Nephron progenitor cell (in vitro differentiated cells): ENCODE measurements around the gene ORM1.
"Not testable (repeated sequence)": the region's sequence is repeated elsewhere in the genome, so short reads cannot be mapped to it uniquely, and the experiment has no call there.

ENCODE experiments used
- DNase-seq: peaks from one replicate; pipeline ENCODE4 v3.0.0; 2021
- H3K27ac Mint-ChIP-seq: 2 replicates; pipeline ENCODE4 v1.8.0; 2021; ENCODE audit warnings: mild to moderate bottlenecking, moderate library complexity, mixed read lengths
- H3K27me3 Mint-ChIP-seq: 2 replicates; pipeline ENCODE4 v1.8.0; 2021; ENCODE audit warnings: mild to moderate bottlenecking, low read depth, mixed read lengths; ENCODE audit not compliant: poor library complexity
- H3K36me3 Mint-ChIP-seq: 2 replicates; pipeline ENCODE4 v1.8.0; 2021; ENCODE audit warnings: low read depth, mixed read lengths
- H3K4me1 Mint-ChIP-seq: 2 replicates; pipeline ENCODE4 v1.8.0; 2021; ENCODE audit warnings: mixed read lengths
- H3K4me3 Mint-ChIP-seq: 2 replicates; pipeline ENCODE4 v1.8.0; 2021; ENCODE audit warnings: mild to moderate bottlenecking, moderate library complexity, mixed read lengths
- H3K9me3 Mint-ChIP-seq: 2 replicates; pipeline ENCODE4 v1.8.0; 2021; ENCODE audit warnings: mild to moderate bottlenecking, moderate library complexity, mixed read lengths
- TF ChIP-seq, protein P1 (sequence below): fragments of 200-600 bp; sonication (generic); IDR thresholded peaks from 2 replicates; pipeline ENCODE4 v1.5.0; 2021; ENCODE audit warnings: antibody characterized with exemption

The ORM1 gene

DNA sequence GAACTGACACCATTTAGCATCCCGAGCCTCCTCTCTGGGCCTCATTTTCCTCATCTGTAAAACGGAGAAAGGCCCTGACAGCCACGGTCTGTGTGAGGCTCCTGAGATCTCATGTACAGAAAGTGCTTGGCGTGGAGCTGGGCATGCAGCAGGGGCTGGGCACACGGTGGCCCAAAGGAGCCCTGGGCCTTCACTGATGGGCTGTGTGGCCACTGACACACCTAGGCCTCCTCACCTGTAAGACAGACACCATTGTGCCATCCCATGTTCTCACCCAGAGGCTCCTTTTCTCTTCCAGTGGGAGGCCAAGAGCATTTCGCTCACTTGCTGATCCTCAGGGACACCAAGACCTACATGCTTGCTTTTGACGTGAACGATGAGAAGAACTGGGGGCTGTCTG lies 1.6 kb downstream of the ORM1 start:
- no peaks in the 10 kb centered on the region for H3K9me3 Mint-ChIP-seq
- no peaks in the 10 kb centered on the region for H3K27me3 Mint-ChIP-seq
- no peak overlapping the region for H3K27ac Mint-ChIP-seq
- no peaks in the 10 kb centered on the region for H3K36me3 Mint-ChIP-seq
- no peak overlapping the region for H3K4me3 Mint-ChIP-seq
- no peaks in the 10 kb centered on the region for H3K4me1 Mint-ChIP-seq
- TF ChIP-seq, protein P1, sequence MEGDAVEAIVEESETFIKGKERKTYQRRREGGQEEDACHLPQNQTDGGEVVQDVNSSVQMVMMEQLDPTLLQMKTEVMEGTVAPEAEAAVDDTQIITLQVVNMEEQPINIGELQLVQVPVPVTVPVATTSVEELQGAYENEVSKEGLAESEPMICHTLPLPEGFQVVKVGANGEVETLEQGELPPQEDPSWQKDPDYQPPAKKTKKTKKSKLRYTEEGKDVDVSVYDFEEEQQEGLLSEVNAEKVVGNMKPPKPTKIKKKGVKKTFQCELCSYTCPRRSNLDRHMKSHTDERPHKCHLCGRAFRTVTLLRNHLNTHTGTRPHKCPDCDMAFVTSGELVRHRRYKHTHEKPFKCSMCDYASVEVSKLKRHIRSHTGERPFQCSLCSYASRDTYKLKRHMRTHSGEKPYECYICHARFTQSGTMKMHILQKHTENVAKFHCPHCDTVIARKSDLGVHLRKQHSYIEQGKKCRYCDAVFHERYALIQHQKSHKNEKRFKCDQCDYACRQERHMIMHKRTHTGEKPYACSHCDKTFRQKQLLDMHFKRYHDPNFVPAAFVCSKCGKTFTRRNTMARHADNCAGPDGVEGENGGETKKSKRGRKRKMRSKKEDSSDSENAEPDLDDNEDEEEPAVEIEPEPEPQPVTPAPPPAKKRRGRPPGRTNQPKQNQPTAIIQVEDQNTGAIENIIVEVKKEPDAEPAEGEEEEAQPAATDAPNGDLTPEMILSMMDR: no peak
- DNase-seq: no peak

DNA sequence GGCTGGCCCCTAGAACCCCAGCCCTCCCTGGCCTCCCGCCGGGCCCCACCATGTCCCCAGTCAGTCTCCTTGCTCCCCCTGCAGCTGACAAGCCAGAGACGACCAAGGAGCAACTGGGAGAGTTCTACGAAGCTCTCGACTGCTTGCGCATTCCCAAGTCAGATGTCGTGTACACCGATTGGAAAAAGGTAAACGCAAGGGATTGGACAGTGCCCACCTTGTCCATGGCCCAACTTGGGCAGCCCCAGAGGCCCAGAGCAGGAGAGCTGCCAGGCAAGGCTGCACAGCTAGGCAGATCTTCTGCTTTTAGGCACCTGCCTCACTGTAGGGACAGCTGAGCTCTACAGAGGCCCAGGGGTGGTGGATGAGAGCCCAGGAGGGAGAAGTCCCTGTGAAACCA lies 2.1 kb downstream of the ORM1 start:
- H3K36me3 Mint-ChIP-seq, DNase-seq, H3K4me3 Mint-ChIP-seq, H3K4me1 Mint-ChIP-seq, H3K9me3 Mint-ChIP-seq, H3K27ac Mint-ChIP-seq, H3K27me3 Mint-ChIP-seq: not testable (repeated sequence)

DNA sequence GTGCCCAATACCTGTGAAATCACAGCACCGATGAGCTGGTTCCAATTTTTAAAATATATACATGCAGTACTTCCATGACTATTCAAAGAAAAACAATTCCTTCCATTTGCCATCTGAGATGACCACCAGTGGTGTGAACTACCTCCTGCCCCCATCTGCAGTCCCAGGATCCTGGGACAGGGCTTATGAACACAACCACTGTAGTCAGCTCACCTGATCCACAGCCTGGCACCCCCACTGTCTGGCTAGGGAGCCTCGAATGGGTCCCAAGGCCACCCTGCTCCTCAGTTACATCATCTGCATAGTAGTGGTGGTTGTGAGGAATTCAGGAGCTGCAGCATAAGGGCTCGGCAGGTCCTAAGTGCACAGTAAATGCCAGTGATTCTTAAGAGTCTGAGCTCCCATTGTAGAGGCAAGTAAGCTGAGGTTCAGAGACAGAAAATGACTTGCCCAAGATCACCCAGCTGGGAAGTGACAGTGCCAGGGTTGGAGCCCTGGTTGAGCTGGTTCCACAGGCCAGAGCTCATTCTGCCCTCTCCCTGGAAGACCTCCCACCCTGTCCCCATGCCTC lies 2.9 kb downstream of the ORM1 start:
- not testable (repeated sequence) for H3K36me3 Mint-ChIP-seq

DNA sequence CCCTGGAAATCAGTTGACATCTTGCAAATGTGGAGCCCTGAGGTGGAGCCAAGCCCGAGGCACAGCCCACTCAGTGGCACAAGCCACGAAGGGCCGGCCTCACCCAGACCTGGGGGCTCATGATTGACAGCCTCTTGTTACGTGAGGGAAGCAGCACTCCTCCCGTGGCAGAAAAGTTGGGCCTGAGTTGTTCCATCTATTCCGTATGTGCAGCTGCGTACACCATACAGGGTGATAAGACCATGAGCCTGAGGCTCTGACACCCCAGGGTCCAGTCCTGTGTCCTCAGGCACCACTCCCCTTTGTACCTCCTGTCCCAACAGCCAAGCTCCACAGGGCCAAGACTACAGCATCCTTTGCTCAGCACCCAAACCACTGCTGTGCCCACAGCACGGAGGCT lies 4.9 kb downstream of the ORM1 start:
- H3K27me3 Mint-ChIP-seq: no peaks in the 10 kb centered on the region
- DNase-seq: no peak
- TF ChIP-seq, protein P1: no peak
- no peaks in the 10 kb centered on the region for H3K9me3 Mint-ChIP-seq
- no peaks in the 10 kb centered on the region for H3K36me3 Mint-ChIP-seq
- no peaks in the 10 kb centered on the region for H3K4me1 Mint-ChIP-seq
- H3K4me3 Mint-ChIP-seq: no peak overlapping the region
- no peak overlapping the region for H3K27ac Mint-ChIP-seq

More for the DNA sequence above, 2.9 kb downstream of the ORM1 start:
- H3K9me3 Mint-ChIP-seq, H3K27ac Mint-ChIP-seq, H3K4me1 Mint-ChIP-seq, DNase-seq, H3K27me3 Mint-ChIP-seq, H3K4me3 Mint-ChIP-seq: not testable (repeated sequence)

DNA sequence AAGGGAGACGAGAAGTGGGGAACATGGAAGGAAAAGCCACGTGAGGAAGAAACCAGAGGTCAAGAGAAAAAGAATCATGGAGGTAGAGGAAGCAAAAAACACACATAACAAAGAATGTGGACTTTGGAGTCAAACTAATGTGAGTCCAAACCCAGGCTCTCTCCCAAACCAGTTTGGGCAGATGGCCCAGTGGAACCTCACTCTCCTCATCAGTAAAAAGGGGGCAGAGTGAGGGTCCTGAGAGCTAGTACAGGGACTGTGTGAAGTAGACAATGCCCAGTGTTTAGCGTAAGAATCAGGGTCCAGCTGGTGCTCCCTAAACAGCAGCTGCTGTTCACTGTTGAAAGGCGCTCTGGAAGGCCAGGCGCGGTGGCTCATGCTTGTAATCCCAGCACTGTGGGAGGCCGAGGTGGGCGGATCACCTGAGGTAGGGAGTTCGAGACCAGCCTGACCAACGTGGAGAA lies 5.5 kb downstream of the ORM1 start:
- not testable (repeated sequence) for H3K27ac Mint-ChIP-seq

DNA sequence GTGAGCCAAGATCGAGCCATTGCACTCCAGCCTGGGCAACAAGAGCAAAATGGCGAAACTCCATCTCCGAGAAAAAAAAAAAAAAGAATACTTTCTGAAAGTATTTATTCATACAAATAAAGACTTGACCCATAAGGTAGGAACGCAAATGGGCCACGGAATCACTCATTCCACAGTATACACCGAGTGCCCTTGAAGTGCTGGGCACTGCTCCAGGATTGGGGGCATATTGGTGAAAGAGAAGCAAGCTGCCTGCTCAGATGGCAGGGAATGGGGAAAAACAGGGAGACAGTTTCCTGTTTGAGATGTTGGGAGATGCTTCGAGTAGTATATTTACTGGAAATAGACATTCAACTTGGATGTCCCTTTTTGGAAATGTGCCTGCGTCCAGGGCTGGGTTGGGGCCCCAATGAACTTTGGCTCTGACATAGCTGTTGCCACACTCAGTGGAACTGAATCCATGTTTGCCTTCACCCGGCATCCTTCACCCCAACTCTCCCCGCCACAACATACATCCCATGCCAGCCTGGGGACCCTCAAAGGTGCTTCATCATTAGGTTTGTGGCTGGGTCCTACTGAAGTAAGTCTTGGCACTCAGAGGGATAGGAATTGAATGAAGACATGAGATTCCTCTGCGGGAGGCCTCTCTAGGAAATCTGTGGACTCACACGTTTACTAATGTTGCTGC lies 6.2 kb downstream of the ORM1 start:
- DNase-seq, H3K27ac Mint-ChIP-seq, H3K36me3 Mint-ChIP-seq, H3K27me3 Mint-ChIP-seq, H3K4me3 Mint-ChIP-seq, H3K4me1 Mint-ChIP-seq, H3K9me3 Mint-ChIP-seq: not testable (repeated sequence)

More for the DNA sequence above, 5.5 kb downstream of the ORM1 start:
- not testable (repeated sequence) for H3K4me3 Mint-ChIP-seq, DNase-seq, H3K4me1 Mint-ChIP-seq, H3K9me3 Mint-ChIP-seq, H3K27me3 Mint-ChIP-seq, H3K36me3 Mint-ChIP-seq

DNA sequence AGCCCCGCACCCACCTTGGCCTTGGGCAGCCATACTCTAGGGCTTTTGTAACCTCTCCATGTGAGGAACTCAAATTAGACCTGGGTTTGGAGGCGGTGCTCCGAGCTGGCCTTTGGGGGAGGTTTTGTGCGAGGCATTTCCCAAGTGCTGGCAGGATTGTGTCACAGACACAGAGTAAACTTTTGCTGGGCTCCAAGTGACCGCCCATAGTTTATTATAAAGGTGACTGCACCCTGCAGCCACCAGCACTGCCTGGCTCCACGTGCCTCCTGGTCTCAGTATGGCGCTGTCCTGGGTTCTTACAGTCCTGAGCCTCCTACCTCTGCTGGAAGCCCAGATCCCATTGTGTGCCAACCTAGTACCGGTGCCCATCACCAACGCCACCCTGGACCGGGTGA lies 6.7 kb downstream of the ORM1 start, which contains the start of gene ORM2:
Gene ORM2, plus strand, starts transcription at position 245 of the 398 bp plus-strand sequence. Its CDS starts 36 bp downstream, at position 281.
- not testable (repeated sequence) for DNase-seq, H3K27me3 Mint-ChIP-seq, H3K4me1 Mint-ChIP-seq, H3K27ac Mint-ChIP-seq, H3K9me3 Mint-ChIP-seq, H3K4me3 Mint-ChIP-seq, H3K36me3 Mint-ChIP-seq

DNA sequence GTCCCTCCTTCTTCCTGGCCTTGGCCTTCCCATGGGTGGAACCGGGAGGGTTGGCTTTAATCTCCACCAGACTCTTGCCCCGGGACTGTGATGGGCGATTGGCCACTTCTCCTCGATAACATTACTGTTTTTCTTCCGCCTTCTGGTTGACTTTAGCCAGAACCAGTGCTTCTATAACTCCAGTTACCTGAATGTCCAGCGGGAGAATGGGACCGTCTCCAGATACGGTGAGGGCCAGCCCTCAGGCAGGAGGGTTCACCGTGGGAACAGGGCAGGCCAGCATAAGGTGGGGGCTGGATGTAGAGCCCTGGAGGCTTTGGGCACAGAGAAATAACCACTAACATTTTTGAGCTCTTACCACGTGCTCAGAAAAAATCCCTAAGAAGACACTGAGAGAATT lies 7.7 kb downstream of the ORM1 start:
- no peaks in the 10 kb centered on the region for H3K27me3 Mint-ChIP-seq
- no peak overlapping the region for H3K4me3 Mint-ChIP-seq
- no peak for DNase-seq

DNA sequence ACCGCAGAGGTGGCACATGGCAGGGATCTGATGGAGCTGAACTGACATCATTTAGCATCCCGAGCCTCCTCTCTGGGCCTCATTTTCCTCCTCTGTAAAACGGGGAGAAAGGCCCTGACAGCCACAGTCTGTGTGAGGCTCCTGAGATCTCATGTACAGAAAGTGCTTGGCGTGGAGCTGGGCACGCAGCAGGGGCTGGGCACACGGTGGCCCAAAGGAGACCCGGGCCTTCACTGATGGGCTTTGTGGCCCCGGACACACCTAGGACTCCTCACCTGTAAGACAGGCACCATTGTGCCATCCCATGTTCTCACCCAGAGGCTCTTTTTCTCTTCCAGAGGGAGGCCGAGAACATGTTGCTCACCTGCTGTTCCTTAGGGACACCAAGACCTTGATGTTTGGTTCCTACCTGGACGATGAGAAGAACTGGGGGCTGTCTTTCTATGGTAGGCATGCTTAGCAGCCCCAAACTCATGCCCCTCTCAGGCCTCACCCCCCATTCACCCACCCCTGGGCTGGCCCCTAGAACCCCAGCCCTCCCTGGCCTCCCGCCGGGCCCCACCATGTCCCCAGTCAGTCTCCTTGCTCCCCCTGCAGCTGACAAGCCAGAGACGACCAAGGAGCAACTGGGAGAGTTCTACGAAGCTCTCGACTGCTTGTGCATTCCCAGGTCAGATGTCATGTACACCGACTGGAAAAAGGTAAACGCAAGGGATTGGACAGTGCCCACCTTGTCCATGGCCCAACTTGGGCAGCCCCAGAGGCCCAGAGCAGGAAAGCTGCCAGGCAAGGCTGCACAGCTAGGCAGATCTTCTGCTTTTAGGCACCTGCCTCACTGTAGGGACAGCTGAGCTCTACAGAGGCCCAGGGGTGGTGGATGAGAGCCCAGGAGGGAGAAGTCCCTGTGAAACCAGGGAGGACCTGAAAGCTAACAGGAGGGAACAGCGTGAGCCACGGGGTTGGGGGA lies 8.6 kb downstream of the ORM1 start:
- not testable (repeated sequence) for H3K27me3 Mint-ChIP-seq, H3K27ac Mint-ChIP-seq, H3K4me1 Mint-ChIP-seq, H3K36me3 Mint-ChIP-seq, DNase-seq, H3K4me3 Mint-ChIP-seq, H3K9me3 Mint-ChIP-seq

More for the DNA sequence above, 7.7 kb downstream of the ORM1 start:
- TF ChIP-seq, protein P1: no peak
- H3K9me3 Mint-ChIP-seq: no peaks in the 10 kb centered on the region
- no peaks in the 10 kb centered on the region for H3K4me1 Mint-ChIP-seq
- H3K36me3 Mint-ChIP-seq: peaks cover 5% of the 10 kb centered on the region
- no peak overlapping the region for H3K27ac Mint-ChIP-seq

DNA sequence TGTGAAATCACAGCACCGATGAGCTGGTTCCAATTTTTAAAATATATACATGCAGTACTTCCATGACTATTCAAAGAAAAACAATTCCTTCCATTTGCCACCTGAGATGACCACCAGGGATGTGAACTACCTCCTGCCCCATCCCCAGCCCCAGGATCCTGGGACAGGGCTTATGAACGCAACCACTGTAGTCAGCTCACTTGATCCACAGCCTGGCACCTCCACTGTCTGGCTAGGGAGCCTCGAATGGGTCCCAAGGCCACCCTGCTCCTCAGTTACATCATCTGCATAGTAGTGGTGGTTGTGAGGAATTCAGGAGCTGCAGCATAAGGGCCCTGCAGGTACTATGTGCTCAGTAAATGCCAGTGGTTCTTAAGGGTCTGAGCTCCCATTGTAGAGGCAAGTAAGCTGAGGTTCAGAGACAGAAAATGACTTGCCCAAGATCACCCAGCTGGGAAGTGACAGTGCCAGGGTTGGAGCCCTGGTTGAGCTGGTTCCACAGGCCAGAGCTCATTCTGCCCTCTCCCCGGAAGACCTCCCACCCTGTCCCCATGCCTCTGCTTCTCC lies 9.7 kb downstream of the ORM1 start:
- H3K36me3 Mint-ChIP-seq: peaks cover 10% of the 10 kb centered on the region
- H3K4me1 Mint-ChIP-seq, H3K9me3 Mint-ChIP-seq, H3K27me3 Mint-ChIP-seq, H3K27ac Mint-ChIP-seq, DNase-seq, H3K4me3 Mint-ChIP-seq: not testable (repeated sequence)

DNA sequence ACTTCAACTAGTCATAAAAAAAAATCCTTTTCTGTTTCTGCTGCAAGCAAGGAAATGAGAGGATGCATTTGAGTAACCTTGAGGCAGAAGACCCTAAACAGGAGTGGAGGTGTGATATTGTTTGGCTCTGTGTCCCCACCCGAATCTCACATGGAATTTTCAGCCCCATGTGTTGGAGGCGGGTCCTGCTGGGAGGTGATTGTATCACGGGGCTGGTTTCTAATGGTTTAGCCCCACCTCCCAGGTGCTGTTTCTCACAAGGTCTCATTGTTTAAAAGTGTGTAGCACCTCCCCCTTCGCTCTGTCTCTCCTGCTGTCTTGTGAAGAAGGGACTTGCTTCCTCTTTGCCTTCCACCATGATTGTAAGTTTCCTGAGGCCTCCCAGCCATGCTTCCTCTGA lies 10.8 kb downstream of the ORM1 start:
- not testable (repeated sequence) for H3K27me3 Mint-ChIP-seq, DNase-seq, H3K27ac Mint-ChIP-seq, H3K4me1 Mint-ChIP-seq, H3K4me3 Mint-ChIP-seq, H3K9me3 Mint-ChIP-seq
- H3K36me3 Mint-ChIP-seq: peaks cover 19% of the 10 kb centered on the region
